BE2C (cell line): ENCODE results near the gene CPLANE2.

Source experiments
- DNase-seq: peaks from one replicate; pipeline ENCODE4 v3.0.0-alpha.2; 2020
- H3K27me3 ChIP-seq: fragments of 250-450 bp; sonication (Bioruptor Pico); 2 replicates; pipeline ENCODE4 v1.5.1; 2020; ENCODE audit warnings: mild to moderate bottlenecking
- H3K36me3 ChIP-seq: fragments of 250-450 bp; sonication (Bioruptor Pico); 2 replicates; pipeline ENCODE4 v1.5.1; 2020; ENCODE audit warnings: mild to moderate bottlenecking
- H3K4me1 ChIP-seq: fragments of 250-450 bp; sonication (Bioruptor Pico); 2 replicates; pipeline ENCODE4 v1.5.1; 2020
- H3K4me3 ChIP-seq: 2 replicates; pipeline ENCODE4 v1.5.1; 2011; ENCODE audit warnings: low read depth, low read length
- H3K9me3 ChIP-seq: fragments of 250-450 bp; sonication (Bioruptor Pico); 2 replicates; pipeline ENCODE4 v1.5.1; 2020
- TF ChIP-seq, protein P1 (sequence below): IDR thresholded peaks from 2 replicates; pipeline ENCODE4 v1.5.1; 2012; ENCODE audit warnings: mild to moderate bottlenecking, low read depth, low read length

The CPLANE2 gene

DNA sequence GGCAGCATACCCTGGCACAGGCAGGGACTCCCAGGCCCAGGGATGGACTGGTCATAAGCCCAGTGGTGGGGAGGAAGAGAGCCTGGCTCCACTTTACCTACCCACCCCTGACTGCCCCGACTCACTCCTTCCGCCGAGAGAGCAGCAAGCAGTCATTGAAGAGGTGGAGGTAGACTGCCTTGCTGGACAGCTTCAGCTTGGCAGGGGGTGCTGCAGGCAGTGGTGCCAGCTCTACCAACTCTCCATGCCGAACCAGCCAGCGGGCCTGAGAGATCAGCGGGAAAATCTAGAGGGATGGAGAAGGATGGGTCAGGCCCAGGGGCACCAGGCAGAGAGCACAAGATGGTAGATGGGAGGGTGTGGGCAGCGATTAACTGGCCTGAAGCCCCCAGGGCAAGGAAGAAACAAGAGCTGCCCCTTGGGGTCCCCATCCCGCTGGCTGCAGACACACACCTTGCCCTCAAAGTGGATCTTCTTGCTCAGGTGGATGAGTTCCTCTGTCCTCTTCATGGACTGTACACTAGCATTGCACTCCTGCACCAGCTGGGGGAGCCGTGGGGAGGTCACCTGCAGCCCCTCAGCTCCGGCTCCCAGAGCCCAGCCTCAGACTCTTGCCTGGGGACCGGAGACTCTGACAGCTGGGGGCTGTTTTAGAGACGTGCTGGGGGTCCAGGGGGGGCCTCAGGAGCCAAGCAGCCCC is 32.2 kb downstream of the CPLANE2 start:
- no peaks in the 10 kb centered on the region for H3K36me3 ChIP-seq
- H3K4me3 ChIP-seq, result no peak overlapping the region
- TF ChIP-seq, protein P1, sequence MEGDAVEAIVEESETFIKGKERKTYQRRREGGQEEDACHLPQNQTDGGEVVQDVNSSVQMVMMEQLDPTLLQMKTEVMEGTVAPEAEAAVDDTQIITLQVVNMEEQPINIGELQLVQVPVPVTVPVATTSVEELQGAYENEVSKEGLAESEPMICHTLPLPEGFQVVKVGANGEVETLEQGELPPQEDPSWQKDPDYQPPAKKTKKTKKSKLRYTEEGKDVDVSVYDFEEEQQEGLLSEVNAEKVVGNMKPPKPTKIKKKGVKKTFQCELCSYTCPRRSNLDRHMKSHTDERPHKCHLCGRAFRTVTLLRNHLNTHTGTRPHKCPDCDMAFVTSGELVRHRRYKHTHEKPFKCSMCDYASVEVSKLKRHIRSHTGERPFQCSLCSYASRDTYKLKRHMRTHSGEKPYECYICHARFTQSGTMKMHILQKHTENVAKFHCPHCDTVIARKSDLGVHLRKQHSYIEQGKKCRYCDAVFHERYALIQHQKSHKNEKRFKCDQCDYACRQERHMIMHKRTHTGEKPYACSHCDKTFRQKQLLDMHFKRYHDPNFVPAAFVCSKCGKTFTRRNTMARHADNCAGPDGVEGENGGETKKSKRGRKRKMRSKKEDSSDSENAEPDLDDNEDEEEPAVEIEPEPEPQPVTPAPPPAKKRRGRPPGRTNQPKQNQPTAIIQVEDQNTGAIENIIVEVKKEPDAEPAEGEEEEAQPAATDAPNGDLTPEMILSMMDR, result peak; percentile 53
- H3K4me1 ChIP-seq, result peaks cover 12% of the 10 kb centered on the region
- peak; percentile 58 for DNase-seq
- H3K27me3 ChIP-seq, result no peaks in the 10 kb centered on the region
- no peaks in the 10 kb centered on the region for H3K9me3 ChIP-seq

DNA sequence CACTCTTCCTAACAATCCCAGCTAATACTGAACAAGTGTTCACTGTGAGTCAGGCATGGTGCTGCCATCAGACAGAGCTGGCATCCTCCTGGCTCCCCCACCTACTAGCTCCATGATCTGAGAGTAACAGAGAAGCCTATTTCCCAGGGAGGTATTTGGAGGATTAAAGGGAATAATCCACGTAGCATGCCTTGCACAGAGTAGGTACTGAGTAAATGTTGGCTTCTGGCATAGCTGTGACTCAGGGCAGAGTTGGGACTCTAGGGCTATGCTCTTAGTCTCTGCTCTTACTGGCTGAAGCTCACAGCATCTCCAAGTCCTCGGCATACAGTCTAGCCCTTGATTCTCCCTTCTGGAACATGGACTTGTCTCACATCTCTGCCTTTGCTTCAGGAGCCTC is 32.8 kb downstream of the CPLANE2 start:
- TF ChIP-seq, protein P1, result no peak
- no peak for DNase-seq
- no peaks in the 10 kb centered on the region for H3K27me3 ChIP-seq
- no peak overlapping the region for H3K4me3 ChIP-seq
- no peaks in the 10 kb centered on the region for H3K9me3 ChIP-seq
- no peaks in the 10 kb centered on the region for H3K36me3 ChIP-seq
- peaks cover 12% of the 10 kb centered on the region for H3K4me1 ChIP-seq

DNA sequence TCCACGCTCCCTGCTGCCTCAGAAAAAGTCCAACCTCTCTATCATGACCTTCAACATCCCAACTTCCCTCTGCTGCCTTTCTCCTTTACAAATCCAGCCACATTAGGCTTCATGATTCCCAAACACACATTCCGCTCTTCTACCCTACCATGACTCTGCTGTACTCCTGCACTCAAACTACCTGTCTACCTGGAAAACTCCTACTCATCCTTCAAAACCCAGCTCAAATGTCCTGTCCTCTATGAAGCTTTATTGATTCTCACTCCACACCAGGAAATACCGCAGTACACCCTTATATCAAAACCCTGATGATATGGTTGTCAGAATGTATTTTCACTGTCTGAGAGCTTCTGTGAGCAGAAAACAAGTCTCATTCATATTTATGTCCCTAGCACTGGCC is 33.4 kb downstream of the CPLANE2 start:
- TF ChIP-seq, protein P1, result no peak
- H3K9me3 ChIP-seq, result no peaks in the 10 kb centered on the region
- no peak for DNase-seq
- H3K27me3 ChIP-seq, result no peaks in the 10 kb centered on the region
- H3K4me3 ChIP-seq, result no peak overlapping the region
- H3K36me3 ChIP-seq, result no peaks in the 10 kb centered on the region
- peaks cover 12% of the 10 kb centered on the region for H3K4me1 ChIP-seq

DNA sequence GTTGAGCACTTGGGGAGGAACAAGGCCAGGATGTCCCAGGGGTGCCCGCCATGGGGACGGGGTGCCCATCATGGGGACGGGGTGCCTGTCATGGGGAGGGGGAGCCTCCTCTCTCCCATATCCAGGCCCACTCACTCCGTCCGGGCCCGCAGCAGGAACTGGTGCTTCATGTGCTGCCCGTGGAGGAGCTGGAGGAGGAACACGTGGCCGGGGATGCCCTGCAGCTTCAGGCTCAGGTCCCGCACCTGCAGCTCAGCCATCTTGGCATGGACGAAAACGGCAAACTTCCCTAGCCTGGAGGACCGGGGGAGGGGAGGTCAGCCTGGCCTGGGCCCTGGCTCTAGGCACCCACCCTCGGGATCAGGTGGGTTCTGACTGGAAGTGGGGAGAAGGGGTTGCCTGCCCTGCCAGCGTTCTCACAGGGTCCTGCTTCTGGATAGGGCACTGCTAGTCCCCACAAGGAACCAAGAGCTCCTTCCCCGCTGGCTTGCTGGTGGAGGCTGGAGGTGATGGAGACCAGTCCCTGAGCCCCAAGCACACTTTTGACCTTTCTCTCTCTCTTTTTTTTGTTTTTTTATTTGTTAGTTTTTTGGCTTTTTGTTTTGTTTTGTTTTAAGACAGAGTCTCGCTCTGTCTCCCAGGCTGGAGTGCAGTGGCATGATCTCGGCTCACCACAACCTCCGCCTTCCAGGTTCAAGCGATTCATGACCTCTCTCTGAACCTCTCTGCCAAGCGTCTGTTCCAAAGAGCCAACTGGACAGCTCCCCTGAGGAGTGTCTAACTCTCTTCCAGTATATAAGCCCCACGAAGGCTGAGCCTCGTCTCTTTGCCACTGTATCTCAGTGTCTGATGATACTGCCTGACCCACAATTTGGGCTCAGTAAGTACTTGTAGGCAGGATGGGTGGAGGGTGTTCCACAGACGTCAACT is 34.4 kb downstream of the CPLANE2 start:
- H3K36me3 ChIP-seq, result no peaks in the 10 kb centered on the region
- TF ChIP-seq, protein P1, result no peak
- H3K4me1 ChIP-seq, result peaks cover 6% of the 10 kb centered on the region
- no peaks in the 10 kb centered on the region for H3K9me3 ChIP-seq
- no peaks in the 10 kb centered on the region for H3K27me3 ChIP-seq
- no peak overlapping the region for H3K4me3 ChIP-seq
- DNase-seq, result no peak

DNA sequence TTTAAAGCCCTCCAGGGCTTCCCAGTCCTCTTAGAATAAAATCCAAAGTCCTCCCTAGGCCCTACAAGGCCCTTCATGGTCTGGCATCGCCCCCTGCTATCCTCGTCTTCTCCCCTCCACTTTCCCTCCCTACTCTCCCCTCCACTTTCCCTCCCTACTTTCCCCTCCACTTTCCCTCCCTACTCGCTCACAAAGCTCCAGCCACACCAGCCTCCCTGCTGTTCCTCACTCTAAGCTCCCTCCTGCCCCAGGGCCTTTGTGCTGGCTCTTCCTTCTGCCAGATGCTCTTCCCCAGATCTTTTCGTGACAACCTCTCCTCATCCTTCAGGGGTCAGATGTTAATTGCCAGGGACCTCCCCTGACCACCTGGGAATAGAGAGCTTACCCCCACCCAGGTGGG is 37.3 kb downstream of the CPLANE2 start:
- TF ChIP-seq, protein P1, result no peak
- Histone ChIP-seq H3K27me3 (no peaks in the 10 kb centered on the region), H3K36me3 (no peaks in the 10 kb centered on the region), H3K9me3 (no peaks in the 10 kb centered on the region), H3K4me1 (no peaks in the 10 kb centered on the region), H3K4me3 (no peak overlapping the region)
- DNase-seq, result no peak

DNA sequence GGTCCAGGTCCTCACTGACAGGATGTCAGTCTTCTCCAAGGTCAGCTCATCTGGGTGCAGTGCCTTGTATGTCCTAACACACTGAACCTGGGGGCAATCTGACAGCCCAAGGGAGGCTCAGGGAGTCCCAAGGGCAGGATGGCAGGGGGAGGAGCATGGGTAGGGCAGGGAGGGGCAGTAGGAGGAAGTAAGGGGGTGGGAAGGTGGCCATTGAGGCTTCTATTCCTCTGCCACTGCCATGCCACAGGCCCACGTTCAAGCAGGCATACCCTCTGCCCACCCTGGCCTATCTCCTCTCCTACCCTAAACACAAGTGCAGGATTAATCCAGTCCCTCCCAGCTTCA is 37.9 kb downstream of the CPLANE2 start:
- TF ChIP-seq, protein P1, result no peak
- no peaks in the 10 kb centered on the region for H3K36me3 ChIP-seq
- no peak overlapping the region for H3K4me3 ChIP-seq
- no peak for DNase-seq
- no peaks in the 10 kb centered on the region for H3K9me3 ChIP-seq
- no peaks in the 10 kb centered on the region for H3K4me1 ChIP-seq
- no peaks in the 10 kb centered on the region for H3K27me3 ChIP-seq
